ENCODE results near the gene B3GNT4. TPM values are rescaled to one million over a fixed set of nuclear protein-coding genes. Genes with fewer than 3 reads are reported as not detected.

Gene B3GNT4
- total RNA-seq, 2 donors from 2014 or later, result 2.4 TPM; not detected in 1

DNA sequence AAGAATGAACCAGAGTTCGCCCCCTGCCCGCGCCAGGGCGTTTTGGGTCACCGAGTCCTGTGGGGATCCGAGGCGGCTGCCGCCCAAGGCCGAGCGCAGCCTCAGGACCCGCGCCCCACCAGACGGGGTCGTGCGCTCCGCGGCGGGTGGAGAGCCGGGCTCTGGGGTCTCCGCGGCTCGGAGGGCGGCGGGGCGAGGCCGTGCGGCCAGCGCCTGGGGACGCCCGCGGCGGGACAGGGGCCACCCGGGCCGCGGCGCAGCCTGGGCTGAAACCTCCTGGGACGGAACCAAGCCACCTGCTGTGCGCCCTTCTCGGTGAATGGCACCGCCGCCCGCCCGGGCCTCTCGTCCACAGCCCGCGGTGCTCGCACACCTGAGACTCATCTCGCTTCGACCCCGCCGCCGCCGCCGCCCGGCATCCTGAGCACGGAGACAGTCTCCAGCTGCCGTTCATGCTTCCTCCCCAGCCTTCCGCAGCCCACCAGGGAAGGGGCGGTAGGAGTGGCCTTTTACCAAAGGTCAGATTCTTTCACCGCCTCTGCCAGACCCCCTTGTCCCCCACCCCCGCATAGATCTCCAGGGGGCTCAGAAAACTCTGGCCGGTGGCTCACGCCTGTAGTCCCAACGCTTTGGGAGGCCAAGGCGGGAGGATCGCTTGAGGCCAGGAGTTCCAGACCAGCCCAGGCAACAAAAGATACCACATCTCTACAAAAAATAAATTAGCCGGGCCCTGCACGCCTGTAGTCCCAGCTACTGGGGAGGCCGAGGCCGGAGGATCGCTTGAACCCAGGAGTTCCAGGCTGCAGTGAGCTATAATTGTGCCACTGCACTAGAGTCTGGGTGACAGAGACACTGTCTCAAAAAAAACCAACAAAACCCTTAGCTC, 901 bp downstream of the B3GNT4 start:
- no peak for TF ChIP-seq CTCF (IDR thresholded peaks at IDR 0.05)
- Histone ChIP-seq H3K27me3 (replicated peaks; ENCODE audit: insufficient read depth) (no peaks in the 10 kb centered on the region), H3K4me3 (peak overlapping the region; percentile 79), H3K36me3 (peaks cover 11% of the 10 kb centered on the region), H3K4me1 (ENCODE audit: control insufficient read depth in 1 of 2, low read depth in 2 of 2) (peaks cover 8 to 12% of the 10 kb centered on the region in 2 donors), H3K9me3 (no peaks in the 10 kb centered on the region), H3K27ac (no peak overlapping the region)
- DNase-seq (ENCODE audit: low spot score), result no peak
- ATAC-seq (ENCODE audit: insufficient number of reproducible peaks, low FRiP score, low read depth), result no peak

DNA sequence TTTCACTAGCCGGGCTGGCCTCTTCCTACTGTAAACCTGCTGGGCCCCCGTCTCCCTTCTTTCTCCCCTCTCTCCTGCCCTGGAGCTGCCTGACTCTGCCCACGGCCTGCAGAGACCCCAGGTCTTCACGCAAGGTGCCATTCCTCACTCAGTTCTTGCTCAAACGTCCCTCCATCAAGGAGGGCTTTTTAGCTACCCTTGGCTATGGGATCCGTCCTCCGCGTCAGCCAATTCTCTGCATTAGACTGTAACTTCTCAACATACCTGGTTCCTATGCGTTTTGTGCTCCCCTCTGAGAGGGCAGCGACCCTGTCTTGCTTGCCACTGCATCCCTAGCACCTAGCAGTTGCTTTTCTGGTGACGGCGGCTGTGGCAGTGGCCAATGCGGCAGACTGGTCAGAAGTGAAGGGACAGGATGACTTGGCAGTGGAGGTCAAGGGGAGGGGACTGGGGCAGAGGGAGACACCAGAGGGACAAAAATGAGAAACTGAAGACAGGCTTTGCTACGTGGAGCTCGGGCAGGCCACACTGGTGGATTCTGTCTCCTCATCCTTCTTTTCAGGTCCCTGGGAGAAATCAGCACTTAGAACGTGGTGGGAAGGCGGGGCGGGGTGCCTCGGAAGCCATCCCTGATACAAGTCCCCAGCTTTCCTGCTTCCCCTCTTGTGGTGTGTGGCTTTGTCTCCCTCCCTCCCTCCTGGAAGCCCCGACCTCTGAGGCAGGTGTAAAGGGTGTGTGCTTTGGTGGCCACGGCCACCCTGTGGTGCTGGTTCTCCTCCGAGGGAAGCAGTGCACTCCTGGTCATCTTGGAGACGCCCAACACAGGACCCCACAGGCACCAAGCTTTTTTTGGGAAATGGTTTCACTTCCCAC, 1.8 kb downstream of the B3GNT4 start:
- ATAC-seq (ENCODE audit: insufficient number of reproducible peaks, low FRiP score, low read depth) (peak; percentile 32), DNase-seq (ENCODE audit: low spot score) (no peak)
- Histone ChIP-seq H3K9me3 (no peaks in the 10 kb centered on the region), H3K27ac (no peak overlapping the region), H3K4me3 (no peak overlapping the region), H3K36me3 (peaks cover 15% of the 10 kb centered on the region), H3K4me1 (ENCODE audit: control insufficient read depth in 1 of 2, low read depth in 2 of 2) (peaks cover 8 to 12% of the 10 kb centered on the region in 2 donors), H3K27me3 (replicated peaks; ENCODE audit: insufficient read depth) (no peaks in the 10 kb centered on the region)
- no peak for TF ChIP-seq CTCF (IDR thresholded peaks at IDR 0.05)

GRCh38 chr12:122206111-122206881, 2.8 kb downstream of the B3GNT4 start:
- Histone ChIP-seq H3K27ac (no peak overlapping the region), H3K27me3 (replicated peaks; ENCODE audit: insufficient read depth) (no peaks in the 10 kb centered on the region), H3K4me3 (no peak overlapping the region), H3K4me1 (ENCODE audit: control insufficient read depth in 1 of 2, low read depth in 2 of 2) (peaks cover 8 to 12% of the 10 kb centered on the region in 2 donors), H3K9me3 (no peaks in the 10 kb centered on the region), H3K36me3 (peaks cover 17% of the 10 kb centered on the region)
- TF ChIP-seq CTCF (IDR thresholded peaks at IDR 0.05), result no peak
- DNase-seq (ENCODE audit: low spot score), result no peak
- ATAC-seq (ENCODE audit: insufficient number of reproducible peaks, low FRiP score, low read depth), result no peak

DNA sequence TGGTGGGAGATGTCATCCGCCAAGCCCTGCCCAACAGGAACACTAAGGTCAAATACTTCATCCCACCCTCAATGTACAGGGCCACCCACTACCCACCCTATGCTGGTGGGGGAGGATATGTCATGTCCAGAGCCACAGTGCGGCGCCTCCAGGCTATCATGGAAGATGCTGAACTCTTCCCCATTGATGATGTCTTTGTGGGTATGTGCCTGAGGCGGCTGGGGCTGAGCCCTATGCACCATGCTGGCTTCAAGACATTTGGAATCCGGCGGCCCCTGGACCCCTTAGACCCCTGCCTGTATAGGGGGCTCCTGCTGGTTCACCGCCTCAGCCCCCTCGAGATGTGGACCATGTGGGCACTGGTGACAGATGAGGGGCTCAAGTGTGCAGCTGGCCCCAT, 3.5 kb downstream of the B3GNT4 start:
- H3K9me3 ChIP-seq, result no peaks in the 10 kb centered on the region
- no peak overlapping the region for H3K4me3 ChIP-seq
- TF ChIP-seq CTCF (IDR thresholded peaks at IDR 0.05), result no peak
- ATAC-seq (ENCODE audit: insufficient number of reproducible peaks, low FRiP score, low read depth), result no peak
- DNase-seq (ENCODE audit: low spot score), result no peak
- H3K36me3 ChIP-seq, result peaks cover 22% of the 10 kb centered on the region
- no peak overlapping the region for H3K27ac ChIP-seq
- H3K27me3 ChIP-seq (replicated peaks; ENCODE audit: insufficient read depth), result no peaks in the 10 kb centered on the region
- H3K4me1 ChIP-seq (ENCODE audit: control insufficient read depth in 1 of 2, low read depth in 2 of 2), result peaks cover 8 to 12% of the 10 kb centered on the region in 2 donors
